Ishikawa (cell line): ENCODE data around the gene JAG2.

Source experiments
- CEBPB ChIP-seq: IDR thresholded peaks from 2 replicates; pipeline ENCODE4 v1.6.1; 2012
- EP300 ChIP-seq: IDR thresholded peaks from 2 replicates; pipeline ENCODE4 v1.6.1; 2012; ENCODE audit warnings: borderline replicate concordance
- FOXM1 ChIP-seq: IDR thresholded peaks from 2 replicates; pipeline ENCODE4 v1.6.1; 2012; ENCODE audit warnings: low read depth, borderline replicate concordance
- MAX ChIP-seq: IDR thresholded peaks from 2 replicates; pipeline ENCODE4 v1.6.1; 2012
- NFIC ChIP-seq: IDR thresholded peaks from 2 replicates; pipeline ENCODE4 v1.6.1; 2012
- RAD21 ChIP-seq: IDR thresholded peaks from 2 replicates; pipeline ENCODE4 v1.6.1; 2012; ENCODE audit warnings: low read depth
- REST ChIP-seq: IDR thresholded peaks from 2 replicates; pipeline ENCODE4 v1.6.1; 2012; ENCODE audit warnings: low read depth, mild to moderate bottlenecking
- TAF1 ChIP-seq: IDR thresholded peaks from 2 replicates; pipeline ENCODE4 v1.6.1; 2012; ENCODE audit warnings: low read depth, mild to moderate bottlenecking
- USF1 ChIP-seq: IDR thresholded peaks from 2 replicates; pipeline ENCODE4 v1.6.1; 2012
- YY1 ChIP-seq: IDR thresholded peaks from 2 replicates; pipeline ENCODE4 v1.6.1; 2012; ENCODE audit warnings: low read depth

- TF ChIP-seq YY1 (no peak; the same call in 1 of the 2 replicates), MAX (peak; percentile 88), REST (no peak), EP300 (no peak), TAF1 (no peak), USF1 (peak; percentile 84), RAD21 (no peak), NFIC (no peak), CEBPB (no peak), FOXM1 (no peak)
Observed at GRCh38 chr14:105180592-105181548, 12.3 kb upstream of the JAG2 start, which contains the start of gene NUDT14.
